Endothelial cell of umbilical vein (primary cell): Measurements from ENCODE around the gene PLPP1. TPM values are rescaled to one million over a fixed set of nuclear protein-coding genes. Genes with fewer than 3 reads are reported as not detected.

ENCODE experiments used
- BruUV-seq: library from RNA; stranded (reverse); fragments of 400-500 nt; replicated peaks from 2 replicates; lab custom pipeline; 2021; lab: Mats Ljungman, UMichigan
- CTCF ChIA-PET: fragments of 300-600, 350-600 bp; sonication (Branson Sonifier 250); formaldehyde crosslinking; loops from one replicate; lab custom pipeline; 2021; ENCODE audit warnings: antibody characterized with exemption, inconsistent platforms; lab: Charles Lee
- POLR2A ChIA-PET: fragments of 300-600, 350-600 bp; sonication (Branson Sonifier 250); formaldehyde crosslinking; loops from one replicate; lab custom pipeline; 2021; ENCODE audit warnings: antibody characterized with exemption, inconsistent platforms; lab: Charles Lee
- DNase-seq: peaks from one replicate; pipeline ENCODE4 v3.0.0-alpha.2; 2011; ENCODE audit warnings: low read depth, low spot score
- FAIRE-seq: peaks from 2 replicates; lab custom pipeline; 2011; peaks lifted over from hg19 to GRCh38; lab: Jason Lieb, UNC
- H2AFZ ChIP-seq: 2 replicates; pipeline ENCODE4 v1.6.0; 2012; ENCODE audit warnings: low read depth, low read length, control low read depth, inconsistent platforms
- H3K27ac ChIP-seq: 2 replicates; pipeline ENCODE4 v1.5.1; 2011; ENCODE audit warnings: low read depth, mild to moderate bottlenecking, control low read depth, low read length, moderate library complexity; ENCODE audit not compliant: insufficient read depth
- H3K27me3 ChIP-seq, 2 experiments: 2 replicates each; pipeline versions ENCODE4 v1.6.0 to v1.6.1; 2011; ENCODE audit warnings: low read length in 2 of 2, mixed read lengths in 1 of 2; ENCODE audit not compliant: control insufficient read depth in 2 of 2, insufficient read depth in 2 of 2
- H3K36me3 ChIP-seq, 2 experiments: 2 replicates in 1 of 2; 3 replicates in 1 of 2; pipeline ENCODE4 v1.5.1; 2011; ENCODE audit warnings: low read length in 2 of 2, mild to moderate bottlenecking in 1 of 2, moderate library complexity in 1 of 2; ENCODE audit not compliant: control insufficient read depth in 2 of 2, insufficient read depth in 2 of 2; ENCODE audit errors: extremely low read depth in 1 of 2
- H3K4me1 ChIP-seq: 3 replicates; pipeline ENCODE4 v1.5.1; 2011; ENCODE audit warnings: mild to moderate bottlenecking, low read length; ENCODE audit not compliant: control insufficient read depth, insufficient read depth; ENCODE audit errors: extremely low read depth
- H3K4me2 ChIP-seq: 2 replicates; pipeline ENCODE4 v1.6.1; 2011; ENCODE audit warnings: low read length, control low read depth, mixed read lengths; ENCODE audit not compliant: insufficient read depth
- H3K4me3 ChIP-seq, 3 experiments: fragments of 200-600 bp in 1 of 3; sonication (generic), shearing (Covaris generic) in 1 of 3; replicated peaks in 1 of 3; 2 replicates each; pipeline ENCODE4 v1.5.1; 2011 to 2016; ENCODE audit warnings: control low read depth in 3 of 3, low read length in 3 of 3, mild to moderate bottlenecking in 2 of 3, inconsistent platforms in 1 of 3, low read depth in 1 of 3, moderate library complexity in 1 of 3; ENCODE audit not compliant: insufficient read depth in 1 of 3
- H3K79me2 ChIP-seq: 2 replicates; pipeline ENCODE4 v1.6.0; 2012; ENCODE audit warnings: low read length, inconsistent platforms; ENCODE audit not compliant: control insufficient read depth, insufficient read depth
- H3K9ac ChIP-seq: replicated peaks from 2 replicates; pipeline ENCODE3; 2011; ENCODE audit warnings: low read length, control low read depth; ENCODE audit not compliant: insufficient read depth; ENCODE audit errors: extremely low read depth
- H3K9me1 ChIP-seq: replicated peaks from 3 replicates; pipeline ENCODE4 v1.6.0; 2011; ENCODE audit warnings: mild to moderate bottlenecking, low read length; ENCODE audit not compliant: control insufficient read depth, insufficient read depth; ENCODE audit errors: extremely low read depth
- H3K9me3 ChIP-seq: replicated peaks from 2 replicates; pipeline ENCODE4 v1.5.1; 2012; ENCODE audit warnings: low read length, inconsistent platforms; ENCODE audit not compliant: control insufficient read depth, insufficient read depth
- H4K20me1 ChIP-seq: replicated peaks from 2 replicates; pipeline ENCODE3; 2011; ENCODE audit warnings: mild to moderate bottlenecking, low read length; ENCODE audit not compliant: control insufficient read depth, insufficient read depth; ENCODE audit errors: extremely low read depth
- CTCF ChIP-seq, 2 donors: IDR thresholded peaks; 1 replicate in 1 of 2; 2 replicates in 1 of 2; pipeline ENCODE4 v1.5.1; 2011; ENCODE audit warnings: low read length in 2 of 2, mild to moderate bottlenecking in 2 of 2, moderate library complexity in 2 of 2, control low read depth in 1 of 2, inconsistent platforms in 1 of 2, low read depth in 1 of 2; ENCODE audit not compliant: insufficient read depth in 1 of 2; ENCODE audit errors: extremely low read depth in 1 of 2
- FOS ChIP-seq: IDR thresholded peaks from 2 replicates; pipeline ENCODE4 v1.6.1; 2011; ENCODE audit warnings: mild to moderate bottlenecking, low read length, moderate library complexity, borderline replicate concordance; ENCODE audit not compliant: insufficient read depth
- GATA2 ChIP-seq: IDR thresholded peaks from 2 replicates; pipeline ENCODE4 v1.7.0; 2011; ENCODE audit warnings: low read depth, mild to moderate bottlenecking, moderate library complexity, mixed read lengths, low read length; ENCODE audit not compliant: insufficient read length, insufficient read depth
- JUN ChIP-seq: IDR thresholded peaks from 2 replicates; pipeline ENCODE4 v1.6.1; 2011; ENCODE audit warnings: borderline replicate concordance, low read depth; ENCODE audit not compliant: insufficient read length, insufficient read depth
- MAX ChIP-seq: IDR thresholded peaks from 2 replicates; pipeline ENCODE4 v1.6.1; 2011; ENCODE audit not compliant: insufficient read depth, insufficient read length
- MYC ChIP-seq: IDR thresholded peaks from one replicate; pipeline ENCODE4 v1.6.1; 2011; ENCODE audit warnings: mild to moderate bottlenecking, low read depth, low read length
- POLR2A ChIP-seq: IDR thresholded peaks from 2 replicates; pipeline ENCODE4 v1.6.1; 2012; ENCODE audit warnings: low read depth, mild to moderate bottlenecking, control low read depth, low read length
- dilution Hi-C: fragments of 300-500 bp; cut with MboI; formaldehyde crosslinking; loops from one replicate; pipeline ENCODE4 v1.15.0; 2019; ENCODE audit warnings: low sequenced_read_pairs; ENCODE audit not compliant: extremely low pct_ligation_motif_present
- intact Hi-C: fragments of 100-400 bp; cut with micrococcal nuclease; formaldehyde crosslinking; loops from one replicate; pipeline ENCODE4 v1.10.0; 2022
- polyA plus RNA-seq, 4 experiments: library from polyadenylated mRNA; depleted of rRNA in 3 of 4; stranded (reverse) in 3 of 4; unstranded in 1 of 4; fragments of >200 nt; gene quantifications; 2 replicates each; pipeline versions ENCODE4 v1.2.1 to v1.2.3, GENCODE V29; 2011 to 2012; ENCODE audit warnings: missing spikeins in 1 of 4
- total RNA-seq: library from RNA; stranded (reverse); gene quantifications from 2 replicates; pipeline ENCODE4 v1.2.3, GENCODE V29; 2021

PLPP1 gene
- total and polyA plus RNA-seq, 2 donors (not counting 3 experiments of a cell fraction or from before 2014, with no cell fraction given) = 14.3 to 25.9 TPM

- no peaks in the 10 kb centered on the region for H4K20me1 ChIP-seq
- no peak overlapping the region for H3K9ac ChIP-seq
- POLR2A ChIA-PET = no interaction called here
- dilution Hi-C loops (no loop called here), intact Hi-C loops (no loop called here)
- no peak overlapping the region for H2AFZ ChIP-seq
- peaks cover 10% of the 10 kb centered on the region in 2 experiments for H3K27me3 ChIP-seq
- no peaks in the 10 kb centered on the region for H3K79me2 ChIP-seq
- H3K9me1 ChIP-seq = no peaks in the 10 kb centered on the region
- no peak for FAIRE-seq
- no peak for TF ChIP-seq GATA2
- no peak for TF ChIP-seq MAX
- TF ChIP-seq CTCF (IDR thresholded peaks at IDR 0.05; ENCODE audit: extremely low read depth in 1 of 2, insufficient read depth in 1 of 2, low read depth in 1 of 2, low read length in 2 of 2) = no peak
- no peak for TF ChIP-seq FOS
- no peak for TF ChIP-seq JUN
- no peak for TF ChIP-seq MYC
- no peak for TF ChIP-seq POLR2A
- DNase-seq = no peak
- H3K27ac ChIP-seq = no peak overlapping the region
- no peak overlapping the region for H3K4me3 ChIP-seq
- CTCF ChIA-PET = interaction anchor here (0.8 kb wide), 2 partner anchors 13 to 48 kb away, joined by 3 read pairs; no protein-coding TSS in a partner anchor
- no peaks in the 10 kb centered on the region for H3K4me1 ChIP-seq
- BruUV-seq = no TSS peak
- no peak overlapping the region for H3K4me2 ChIP-seq
- H3K36me3 ChIP-seq = no peaks in the 10 kb centered on the region
- no peaks in the 10 kb centered on the region for H3K9me3 ChIP-seq
Measured at GRCh38 chr5:55551358-55551757, 16.6 kb upstream of the PLPP1 start.
